ENCODE results near the gene DYNC1I1. TPM values are rescaled to one million over a fixed set of nuclear protein-coding genes. Genes with fewer than 3 reads are reported as not detected.

The DYNC1I1 gene
- total RNA-seq, 1 donor from 2014 or later, result 4.4 TPM

- H3K4me1 Mint-ChIP-seq, result peaks cover 4% of the 10 kb centered on the region
- H3K27ac Mint-ChIP-seq, result no peak overlapping the region
Observed at GRCh38 chr7:95777269-95777668, 4.9 kb downstream of the DYNC1I1 start.

GRCh38 chr7:95780665-95781064 is 8.3 kb downstream of the DYNC1I1 start:
- Mint-ChIP-seq H3K4me1 (peaks cover 3% of the 10 kb centered on the region), H3K36me3 (no peaks in the 10 kb centered on the region), H3K27me3 (ENCODE audit: low read depth) (no peaks in the 10 kb centered on the region), H3K4me3 (no peak overlapping the region), H3K9me3 (peaks cover 5% of the 10 kb centered on the region), H3K27ac (no peak overlapping the region)
- TF ChIP-seq CTCF (IDR thresholded peaks at IDR 0.05; ENCODE audit: unreplicated experiment), result no peak
- DNase-seq (ENCODE audit: low spot score in 2 of 2, unreplicated experiment in 2 of 2), result no peak

More at GRCh38 chr7:95777269-95777668, 4.9 kb downstream of the DYNC1I1 start:
- DNase-seq (ENCODE audit: low spot score in 2 of 2, unreplicated experiment in 2 of 2), result no peak
- H3K27me3 Mint-ChIP-seq (ENCODE audit: low read depth), result peaks cover 17% of the 10 kb centered on the region
- H3K9me3 Mint-ChIP-seq, result peaks cover under 1% of the 10 kb centered on the region
- H3K4me3 Mint-ChIP-seq, result no peak overlapping the region
- H3K36me3 Mint-ChIP-seq, result no peaks in the 10 kb centered on the region
- TF ChIP-seq CTCF (IDR thresholded peaks at IDR 0.05; ENCODE audit: unreplicated experiment), result no peak

GRCh38 chr7:95781961-95782586 is 9.7 kb downstream of the DYNC1I1 start:
- H3K27ac Mint-ChIP-seq, result no peak overlapping the region
- peaks cover 3% of the 10 kb centered on the region for H3K4me1 Mint-ChIP-seq
- no peak for DNase-seq (ENCODE audit: low spot score in 2 of 2, unreplicated experiment in 2 of 2)

GRCh38 chr7:95784796-95785195 is 12.4 kb downstream of the DYNC1I1 start:
- Mint-ChIP-seq H3K27ac (no peak overlapping the region), H3K27me3 (ENCODE audit: low read depth) (peaks cover 3% of the 10 kb centered on the region), H3K4me1 (peaks cover 3% of the 10 kb centered on the region), H3K9me3 (peaks cover 5% of the 10 kb centered on the region), H3K36me3 (no peaks in the 10 kb centered on the region), H3K4me3 (no peak overlapping the region)
- no peak for TF ChIP-seq CTCF (IDR thresholded peaks at IDR 0.05; ENCODE audit: unreplicated experiment)
- DNase-seq (ENCODE audit: low spot score in 2 of 2, unreplicated experiment in 2 of 2), result no peak

More at GRCh38 chr7:95781961-95782586, 9.7 kb downstream of the DYNC1I1 start:
- Mint-ChIP-seq H3K36me3 (no peaks in the 10 kb centered on the region), H3K27me3 (ENCODE audit: low read depth) (peaks cover 3% of the 10 kb centered on the region), H3K9me3 (peaks cover 5% of the 10 kb centered on the region), H3K4me3 (no peak overlapping the region)
- TF ChIP-seq CTCF (IDR thresholded peaks at IDR 0.05; ENCODE audit: unreplicated experiment), result no peak

- no peak for TF ChIP-seq CTCF (IDR thresholded peaks at IDR 0.05; ENCODE audit: unreplicated experiment)
- no peaks in the 10 kb centered on the region for H3K36me3 Mint-ChIP-seq
- H3K9me3 Mint-ChIP-seq, result peaks cover 4% of the 10 kb centered on the region
- H3K27me3 Mint-ChIP-seq (ENCODE audit: low read depth), result peaks cover 3% of the 10 kb centered on the region
- H3K27ac Mint-ChIP-seq, result no peak overlapping the region
- peaks cover 13% of the 10 kb centered on the region for H3K4me1 Mint-ChIP-seq
- DNase-seq (ENCODE audit: low spot score in 2 of 2, unreplicated experiment in 2 of 2), result no peak
- H3K4me3 Mint-ChIP-seq, result no peak overlapping the region
Observed at GRCh38 chr7:95788258-95788657, 15.9 kb downstream of the DYNC1I1 start.

All from mesothelial cell of epicardium (in vitro differentiated cells).